Heart left ventricle (tissue), 16 donors: ENCODE data around the gene MGMT. TPM values are rescaled to one million over a fixed set of nuclear protein-coding genes. Genes with fewer than 3 reads are reported as not detected.

Source experiments
- ATAC-seq, 4 donors: fragments of 200-7000 bp; cut with Tn5 transposase; one replicate each; pipeline ENCODE4 v1.9.1; 2020 to 2022; ENCODE audit warnings: moderate library complexity in 4 of 4, mild to moderate bottlenecking in 3 of 4, moderate number of reproducible peaks in 1 of 4
- DNase-seq, 5 donors: peaks; one replicate each; pipeline ENCODE4 v3.0.0-alpha.2; 2020
- H3K27ac ChIP-seq, 12 donors: fragments of 200-600 bp; sonication (generic) in 4 of 12; one replicate each; pipeline versions ENCODE4 v1.5.0 to v1.8.0; 2016 to 2022; ENCODE audit warnings: mild to moderate bottlenecking in 2 of 12
- H3K27me3 ChIP-seq, 9 donors: fragments of 200-600 bp; sonication (generic) in 2 of 9; one replicate each; pipeline versions ENCODE4 v1.5.1 to v1.8.0; 2016 to 2022; ENCODE audit warnings: mild to moderate bottlenecking in 3 of 9
- H3K36me3 ChIP-seq, 9 donors: fragments of 200-600 bp; sonication (generic) in 2 of 9; one replicate each; pipeline versions ENCODE4 v1.5.0 to v1.8.0; 2018 to 2022; ENCODE audit warnings: mild to moderate bottlenecking in 2 of 9
- H3K4me1 ChIP-seq, 12 donors: fragments of 200-600 bp; sonication (generic) in 4 of 12; one replicate each; pipeline versions ENCODE4 v1.5.0 to v1.8.0; 2016 to 2022; ENCODE audit warnings: mild to moderate bottlenecking in 3 of 12
- H3K4me3 ChIP-seq, 12 donors: fragments of 200-600 bp; sonication (generic) in 4 of 12; one replicate each; pipeline versions ENCODE4 v1.5.0 to v1.8.0; 2017 to 2022; ENCODE audit warnings: mild to moderate bottlenecking in 9 of 12, moderate library complexity in 4 of 12
- H3K9me3 ChIP-seq, 12 donors: fragments of 200-600 bp; sonication (generic) in 4 of 12; one replicate each; pipeline versions ENCODE4 v1.5.0 to v1.8.0; 2016 to 2022; ENCODE audit warnings: mild to moderate bottlenecking in 1 of 12
- CTCF ChIP-seq, 12 donors: fragments of 200-600 bp; sonication (generic) in 4 of 12; IDR thresholded peaks; one replicate each; pipeline versions ENCODE4 v1.5.0 to v1.8.0; 2018 to 2022; ENCODE audit warnings: antibody characterized with exemption in 12 of 12, mild to moderate bottlenecking in 5 of 12
- POLR2A ChIP-seq, 2 donors: fragments of 450-650 bp; IDR thresholded peaks; one replicate each; pipeline ENCODE4 v1.6.1; 2017; ENCODE audit warnings: antibody characterized with exemption in 2 of 2, mild to moderate bottlenecking in 2 of 2, moderate library complexity in 2 of 2
- WGBS, 4 donors: extraction: QIAGEN DNeasy Blood & Tissue Kit in 2 of 4; methylation state at CpG; one replicate each; pipeline versions ENCODE4 v1.1.5 to v1.1.7; 2013 to 2018; 5-methylcytosine and 5-hydroxymethylcytosine counted together
- intact Hi-C, 10 donors: fragments of 100-400 bp; cut with DNase I; formaldehyde crosslinking; loops; one replicate each; pipeline versions ENCODE4 v1.11.1 to v1.14.2; 2022
- polyA plus RNA-seq, 2 donors: library from polyadenylated mRNA; stranded (reverse); fragments of 200-250 nt; gene quantifications; one replicate each; pipeline ENCODE4 v1.2.3, GENCODE V29; 2013
- total RNA-seq, 9 donors: library from RNA; depleted of rRNA in 2 of 9; stranded (reverse); fragments of >200 nt in 2 of 9; fragmentation: NEBNext Ultra II Directional in 3 of 9; extraction: Animal tissue kit (Norgen Biotek cat#: 25700) in 3 of 9; gene quantifications; one replicate each; pipeline versions ENCODE4 v1.1.0 to v1.2.4, GENCODE V29; 2016 to 2023
- donor health status: ischemic (EF 13 %, LVEDD 7.1; RV severe dilation, severe dysfunction).
- donor health status: healthy with polysubstance abuse.
- donor health status: DM: no; HTN: yes; CAD: no.
- donor health status: DM: no; HTN: no; CAD: no.
- donor health status: ischemic (EF 25% LVEDD 6.9; RV normal size, moderate dysfunction).
- donor health status: ischemic (EF 25% LVEDD 5.7; RV mildly dilated, moderate dysfunction).
- donor health status: healthy.
- donor health status: DM: yes; HTN: yes; CAD: no.
- donor health status: ischemic (EF 35%, LVEDD 5.7; RV mildly dilated, moderate dysfunction).
- donor health status: nonischemic (EF 11% LVEDD 7.7; RV severe dilation, severe dysfunction).
- donor health status: DM: yes; HTN: yes; CAD: no.
- donor health status: PGD.
- donor health status: ischemic (EF 29% LVEDD 5.4; RV normal size, mild dysfunction).
- donor health status: nonischemic (EF 23%, LVEDD 6.1; RV moderate dilation, normal function).

MGMT gene
- total and polyA plus RNA-seq, 11 donors: 6.2 to 25.3 (median 11.6) TPM

- no peak for DNase-seq
- TF ChIP-seq POLR2A (IDR thresholded peaks at IDR 0.05) (no peak), CTCF (IDR thresholded peaks at IDR 0.05) (no peak)
- Histone ChIP-seq H3K27me3 (no peaks in the 10 kb centered on the region), H3K9me3 (no peaks in the 10 kb centered on the region), H3K4me1 (peaks cover 0 to 28% (median 16%) of the 10 kb centered on the region in 12 donors), H3K36me3 (no peaks in the 10 kb centered on the region), H3K27ac (peak overlapping the region in 6 of 12 donors; percentile 11 to 59 (median 28)), H3K4me3 (peak overlapping the region in 4 of 12 donors; percentile 4 to 9 (median 6))
- ATAC-seq: peak in 2 of 4 donors; percentile 34 to 52
- intact Hi-C loops: loop anchor here in 2 of 10 donors (10.0 kb wide), 2 partner anchors 163 to 337 kb away; partner anchors contain the start of genes EBF3 (in 1 of the 2) and MGMT (in 1 of the 2)
- WGBS, 4 donors: 39 to 51% (median 45%) methylated on average over 8 of the region's 8 CpGs
Measured at GRCh38 chr10:129627442-129627841, 160.4 kb downstream of the MGMT start.

- H3K9me3 ChIP-seq: peaks cover 0 to 4% (median 0%) of the 10 kb centered on the region in 12 donors
- TF ChIP-seq CTCF (IDR thresholded peaks at IDR 0.05): no peak
- TF ChIP-seq POLR2A (IDR thresholded peaks at IDR 0.05): no peak
- H3K27me3 ChIP-seq: no peaks in the 10 kb centered on the region
- intact Hi-C loops: loop anchor here in 2 of 10 donors (10.0 kb wide), 2 partner anchors 164 to 336 kb away; partner anchors contain the start of genes EBF3 (in 1 of the 2) and MGMT (in 1 of the 2)
- ATAC-seq (peak; percentile 46 to 86 (median 52)), DNase-seq (peak in 3 of 5 donors; percentile 23 to 47 (median 37))
- WGBS, 4 donors: 61 to 70% (median 67%) methylated on average over 9 of the region's 9 CpGs
- no peak overlapping the region for H3K27ac ChIP-seq
- H3K4me3 ChIP-seq: no peak overlapping the region
- H3K4me1 ChIP-seq: peaks cover 0 to 28% (median 16%) of the 10 kb centered on the region in 12 donors
- H3K36me3 ChIP-seq: no peaks in the 10 kb centered on the region
Measured at GRCh38 chr10:129628823-129629222, 161.8 kb downstream of the MGMT start.

GRCh38 chr10:129629911-129630310, 162.9 kb downstream of the MGMT start:
- 96 to 97% (median 97%) methylated on average over 15 of the region's 15 CpGs for WGBS, 4 donors

More at GRCh38 chr10:129629911-129630310, 162.9 kb downstream of the MGMT start:
- DNase-seq (no peak), ATAC-seq (no peak)
- Histone ChIP-seq H3K4me3 (no peak overlapping the region), H3K36me3 (no peaks in the 10 kb centered on the region), H3K9me3 (peaks cover 0 to 15% (median 0%) of the 10 kb centered on the region in 12 donors), H3K4me1 (peaks cover 0 to 28% (median 16%) of the 10 kb centered on the region in 12 donors), H3K27ac (no peak overlapping the region), H3K27me3 (no peaks in the 10 kb centered on the region)
- intact Hi-C loops: loop anchor here in 2 of 10 donors (10.0 kb wide), 2 partner anchors 165 to 335 kb away; partner anchors contain the start of genes EBF3 (in 1 of the 2) and MGMT (in 1 of the 2)
- TF ChIP-seq CTCF (IDR thresholded peaks at IDR 0.05) (no peak), POLR2A (IDR thresholded peaks at IDR 0.05) (no peak)
